A673 (cell line): Measurements from ENCODE around the gene DLK1.

Experiments
- CTCF ChIP-seq: fragments of 300-800, 200-600 bp; sonication (generic); conservative IDR thresholded peaks from 2 replicates; pipeline ENCODE4 v1.5.1; 2017; ENCODE audit warnings: low read depth, mild to moderate bottlenecking, antibody characterized with exemption, low read length, moderate library complexity, mixed read lengths
- EZH2 ChIP-seq: fragments of 200-600 bp; sonication (generic); IDR thresholded peaks from 2 replicates; pipeline ENCODE4 v1.6.1; 2017; ENCODE audit warnings: borderline replicate concordance, low read depth, mild to moderate bottlenecking, mixed read lengths, antibody characterized with exemption, low read length; ENCODE audit not compliant: poor library complexity, severe bottlenecking

GRCh38 chr14:100723830-100724437 lies 2.8 kb upstream of the DLK1 start:
- no peak for TF ChIP-seq CTCF
- TF ChIP-seq EZH2, result no peak
